Smooth muscle cell (in vitro differentiated cells): Measurements from ENCODE around the gene CCNI2. TPM values are rescaled to one million over a fixed set of nuclear protein-coding genes. Genes with fewer than 3 reads are reported as not detected.

ENCODE experiments used
- DNase-seq: peaks from one replicate; lab custom pipeline; 2025; ENCODE audit not compliant: unreplicated experiment; lab: John Stamatoyannopoulos, UW
- H2AFZ ChIP-seq: fragments of 200-600 bp; sonication (generic); 2 replicates; pipeline ENCODE4 v1.6.0; 2016; ENCODE audit warnings: antibody characterized with exemption, low read depth, mild to moderate bottlenecking
- H3F3A ChIP-seq: fragments of 200-600 bp; sonication (generic); 2 replicates; pipeline ENCODE4 v1.6.0; 2017; ENCODE audit warnings: antibody characterized with exemption, low read depth
- H3K27ac ChIP-seq: fragments of 200-600 bp; sonication (generic); 2 replicates; pipeline ENCODE4 v1.5.1; 2016; ENCODE audit warnings: low read depth, mild to moderate bottlenecking
- H3K27me3 ChIP-seq: fragments of 200-600 bp; sonication (generic); 2 replicates; pipeline ENCODE4 v1.6.1; 2016; ENCODE audit warnings: low read depth, mild to moderate bottlenecking
- H3K36me3 ChIP-seq: fragments of 200-600 bp; sonication (generic); 2 replicates; pipeline ENCODE4 v1.5.1; 2016; ENCODE audit warnings: low read depth
- H3K4me1 ChIP-seq: fragments of 200-600 bp; sonication (generic); 2 replicates; pipeline ENCODE4 v1.5.1; 2016; ENCODE audit warnings: low read depth
- H3K4me2 ChIP-seq: fragments of 200-600 bp; sonication (generic); 2 replicates; pipeline ENCODE4 v1.6.0; 2016; ENCODE audit warnings: mild to moderate bottlenecking
- H3K4me3 ChIP-seq: fragments of 200-600 bp; sonication (generic); 2 replicates; pipeline ENCODE4 v1.5.1; 2016; ENCODE audit warnings: mild to moderate bottlenecking
- H3K79me2 ChIP-seq: fragments of 200-600 bp; sonication (generic); 2 replicates; pipeline ENCODE4 v1.6.0; 2016; ENCODE audit warnings: low read depth, mild to moderate bottlenecking
- H3K9ac ChIP-seq: fragments of 200-600 bp; sonication (generic); 2 replicates; pipeline ENCODE4 v1.6.0; 2016; ENCODE audit warnings: low read depth
- H3K9me3 ChIP-seq: fragments of 200-600 bp; sonication (generic); replicated peaks from 2 replicates; pipeline ENCODE4 v1.5.1; 2016; ENCODE audit warnings: low read depth
- H4K20me1 ChIP-seq: fragments of 200-600 bp; sonication (generic); 2 replicates; pipeline ENCODE4 v1.6.0; 2016; ENCODE audit warnings: low read depth
- WGBS: methylation state at CpG from one replicate; pipeline ENCODE4 v1.1.7; 2016; ENCODE audit warnings: low lambda C conversion rate; 5-methylcytosine and 5-hydroxymethylcytosine counted together
- polyA plus RNA-seq: library from polyadenylated mRNA; unstranded; fragments of >200 nt; fragmentation: Nextera tagmentation; extraction: Ambion mirVana; gene quantifications from 2 replicates; pipeline ENCODE4 v1.2.1, GENCODE V29; 2016
- total RNA-seq: library from RNA; depleted of rRNA; stranded (reverse); fragments of >200 nt; gene quantifications from 2 replicates; pipeline ENCODE4 v1.2.3, GENCODE V29; 2014
- TF ChIP-seq, protein P1 (sequence below): fragments of 200-600 bp; sonication (generic); IDR thresholded peaks from 2 replicates; pipeline ENCODE4 v1.5.1; 2017; ENCODE audit warnings: borderline replicate concordance, mild to moderate bottlenecking, antibody characterized with exemption; ENCODE audit not compliant: insufficient read depth, poor library complexity, severe bottlenecking

Gene CCNI2
- total and polyA plus RNA-seq, 2 experiments from 2014 or later: 0.36 to 0.41 TPM

- Histone ChIP-seq H3K4me2 (no peak overlapping the region), H3K4me1 (peaks cover 19% of the 10 kb centered on the region), H3K79me2 (peaks cover 81% of the 10 kb centered on the region), H3K9ac (no peak overlapping the region), H3F3A (no peaks in the 10 kb centered on the region), H3K27me3 (no peaks in the 10 kb centered on the region), H4K20me1 (peaks cover 79% of the 10 kb centered on the region), H3K27ac (peak overlapping the region; percentile 38), H2AFZ (no peak overlapping the region), H3K4me3 (no peak overlapping the region), H3K36me3 (no peaks in the 10 kb centered on the region), H3K9me3 (no peaks in the 10 kb centered on the region)
- no peak for DNase-seq
- WGBS: 85% methylated on average over 8 of the region's 8 CpGs
- TF ChIP-seq, protein P1, sequence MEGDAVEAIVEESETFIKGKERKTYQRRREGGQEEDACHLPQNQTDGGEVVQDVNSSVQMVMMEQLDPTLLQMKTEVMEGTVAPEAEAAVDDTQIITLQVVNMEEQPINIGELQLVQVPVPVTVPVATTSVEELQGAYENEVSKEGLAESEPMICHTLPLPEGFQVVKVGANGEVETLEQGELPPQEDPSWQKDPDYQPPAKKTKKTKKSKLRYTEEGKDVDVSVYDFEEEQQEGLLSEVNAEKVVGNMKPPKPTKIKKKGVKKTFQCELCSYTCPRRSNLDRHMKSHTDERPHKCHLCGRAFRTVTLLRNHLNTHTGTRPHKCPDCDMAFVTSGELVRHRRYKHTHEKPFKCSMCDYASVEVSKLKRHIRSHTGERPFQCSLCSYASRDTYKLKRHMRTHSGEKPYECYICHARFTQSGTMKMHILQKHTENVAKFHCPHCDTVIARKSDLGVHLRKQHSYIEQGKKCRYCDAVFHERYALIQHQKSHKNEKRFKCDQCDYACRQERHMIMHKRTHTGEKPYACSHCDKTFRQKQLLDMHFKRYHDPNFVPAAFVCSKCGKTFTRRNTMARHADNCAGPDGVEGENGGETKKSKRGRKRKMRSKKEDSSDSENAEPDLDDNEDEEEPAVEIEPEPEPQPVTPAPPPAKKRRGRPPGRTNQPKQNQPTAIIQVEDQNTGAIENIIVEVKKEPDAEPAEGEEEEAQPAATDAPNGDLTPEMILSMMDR: no peak
Measured at GRCh38 chr5:132772291-132773070, 25.3 kb downstream of the CCNI2 start.

GRCh38 chr5:132773114-132773513 is 25.9 kb downstream of the CCNI2 start:
- no peak overlapping the region for H3K27ac ChIP-seq
- no peak overlapping the region for H3K4me3 ChIP-seq
- WGBS: 93% methylated on average over 5 of the region's 5 CpGs
- H3K27me3 ChIP-seq: no peaks in the 10 kb centered on the region
- TF ChIP-seq, protein P1: no peak
- no peaks in the 10 kb centered on the region for H3K36me3 ChIP-seq
- H3K9me3 ChIP-seq: no peaks in the 10 kb centered on the region
- no peaks in the 10 kb centered on the region for H3F3A ChIP-seq
- H3K9ac ChIP-seq: no peak overlapping the region
- no peak for DNase-seq
- no peak overlapping the region for H3K4me2 ChIP-seq
- peaks cover 79% of the 10 kb centered on the region for H3K79me2 ChIP-seq
- H2AFZ ChIP-seq: no peak overlapping the region
- peaks cover 74% of the 10 kb centered on the region for H4K20me1 ChIP-seq
- H3K4me1 ChIP-seq: peaks cover 23% of the 10 kb centered on the region

- Histone ChIP-seq H3K4me1 (peaks cover 23% of the 10 kb centered on the region), H3F3A (no peaks in the 10 kb centered on the region), H3K27me3 (no peaks in the 10 kb centered on the region), H3K4me3 (no peak overlapping the region), H3K36me3 (no peaks in the 10 kb centered on the region), H3K4me2 (no peak overlapping the region), H3K27ac (no peak overlapping the region), H2AFZ (no peak overlapping the region), H3K9ac (no peak overlapping the region), H3K9me3 (no peaks in the 10 kb centered on the region), H4K20me1 (peaks cover 67% of the 10 kb centered on the region), H3K79me2 (peaks cover 73% of the 10 kb centered on the region)
- WGBS: 83% methylated on average over 12 of the region's 12 CpGs
- TF ChIP-seq, protein P1: no peak
- DNase-seq: no peak
Measured at GRCh38 chr5:132773601-132774355, 26.6 kb downstream of the CCNI2 start.
